H1 (cell line): ENCODE results near the gene DEFB119. TPM values are rescaled to one million over a fixed set of nuclear protein-coding genes. Genes with fewer than 3 reads are reported as not detected.

Experiments used
- ASH2L ChIP-seq: fragments of 200-600, 300-600 bp; sonication (generic); IDR thresholded peaks from one replicate; pipeline ENCODE4 v1.7.1; 2017; ENCODE audit warnings: low read length
- CHD1 ChIP-seq: IDR thresholded peaks from 2 replicates; pipeline ENCODE4 v1.6.1; 2012; ENCODE audit warnings: low read depth, low read length, improper control_type of control experiment
- EP300 ChIP-seq, 2 experiments: IDR thresholded peaks; 1 replicate in 1 of 2; 2 replicates in 1 of 2; pipeline ENCODE4 v1.6.1; 2011 to 2012; ENCODE audit warnings: low read depth in 2 of 2, low read length in 2 of 2, mild to moderate bottlenecking in 2 of 2, borderline replicate concordance in 1 of 2, inconsistent platforms in 1 of 2, moderate library complexity in 1 of 2
- HDAC6 ChIP-seq: IDR thresholded peaks from one replicate; pipeline ENCODE4 v1.7.1; 2012; ENCODE audit warnings: low read depth, mild to moderate bottlenecking, inconsistent platforms, low read length, moderate library complexity
- RXRA ChIP-seq: IDR thresholded peaks from 2 replicates; pipeline ENCODE4 v1.6.1; 2011; ENCODE audit warnings: low read depth, mild to moderate bottlenecking, low read length, moderate library complexity; ENCODE audit not compliant: insufficient read depth
- SP2 ChIP-seq: IDR thresholded peaks from 2 replicates; pipeline ENCODE4 v1.6.1; 2012; ENCODE audit warnings: mild to moderate bottlenecking, low read length, inconsistent platforms
- ZNF274 ChIP-seq: IDR thresholded peaks from 2 replicates; pipeline ENCODE4 v1.7.0; 2012; ENCODE audit warnings: low read length, borderline replicate concordance; ENCODE audit errors: extremely low read depth
- polyA plus RNA-seq, 7 experiments: library from polyadenylated mRNA; depleted of rRNA in 3 of 7; stranded (reverse) in 5 of 7; unstranded in 2 of 7; fragments of >200 nt in 5 of 7; fragments of 200-250 nt in 2 of 7; gene quantifications; 1 replicate in 5 of 7; 2 replicates in 1 of 7; 4 replicates in 1 of 7; pipeline versions ENCODE4 v1.2.1 to v1.2.3, GENCODE V29; 2011 to 2013; ENCODE audit warnings: missing spikeins in 2 of 7, mixed read lengths in 2 of 7
- total RNA-seq: library from RNA; stranded (reverse); fragmentation: NEBNext Ultra II Directional; extraction: Animal tissue kit (Norgen Biotek cat#: 25700); gene quantifications from 2 replicates; pipeline ENCODE4 v1.2.1, GENCODE V29; 2021

The DEFB119 gene
- total and polyA plus RNA-seq, 2 of the 8 experiments (the other 6 are each of a cell fraction or from before 2014, with no cell fraction given): not detected

DNA sequence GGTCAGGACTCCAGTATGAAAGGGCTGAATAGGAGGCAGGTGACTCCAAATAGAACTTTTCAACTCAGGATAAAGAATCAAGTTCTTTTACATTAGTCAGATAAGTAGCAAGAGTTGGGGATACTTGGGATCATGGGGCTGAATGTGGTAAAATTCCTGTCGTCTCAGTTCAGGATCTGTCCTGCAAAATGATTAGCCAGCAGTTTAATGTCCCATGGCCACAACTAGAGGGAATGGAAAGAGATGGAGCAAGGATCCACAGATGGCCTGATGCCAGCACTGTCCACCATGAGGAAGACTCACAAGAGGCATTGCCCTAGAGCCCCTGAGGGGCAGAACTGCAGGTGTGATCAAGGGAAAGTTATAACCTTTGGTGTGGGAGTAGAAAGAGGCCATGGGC, 13.5 kb upstream of the DEFB119 start (continued):
- TF ChIP-seq RXRA: no peak
- TF ChIP-seq ASH2L: no peak
- no peak for TF ChIP-seq SP2
- TF ChIP-seq HDAC6: no peak
- no peak for TF ChIP-seq EP300 (IDR thresholded peaks at IDR 0.05; ENCODE audit: borderline replicate concordance in 1 of 2, low read depth in 2 of 2, low read length in 2 of 2)
- no peak for TF ChIP-seq CHD1
- TF ChIP-seq ZNF274: no peak
